Measurements from ENCODE around the gene ATM. TPM values are rescaled to one million over a fixed set of nuclear protein-coding genes. Genes with fewer than 3 reads are reported as not detected.

The ATM gene
- total RNA-seq, 1 experiment from 2014 or later = 72.5 TPM

DNA sequence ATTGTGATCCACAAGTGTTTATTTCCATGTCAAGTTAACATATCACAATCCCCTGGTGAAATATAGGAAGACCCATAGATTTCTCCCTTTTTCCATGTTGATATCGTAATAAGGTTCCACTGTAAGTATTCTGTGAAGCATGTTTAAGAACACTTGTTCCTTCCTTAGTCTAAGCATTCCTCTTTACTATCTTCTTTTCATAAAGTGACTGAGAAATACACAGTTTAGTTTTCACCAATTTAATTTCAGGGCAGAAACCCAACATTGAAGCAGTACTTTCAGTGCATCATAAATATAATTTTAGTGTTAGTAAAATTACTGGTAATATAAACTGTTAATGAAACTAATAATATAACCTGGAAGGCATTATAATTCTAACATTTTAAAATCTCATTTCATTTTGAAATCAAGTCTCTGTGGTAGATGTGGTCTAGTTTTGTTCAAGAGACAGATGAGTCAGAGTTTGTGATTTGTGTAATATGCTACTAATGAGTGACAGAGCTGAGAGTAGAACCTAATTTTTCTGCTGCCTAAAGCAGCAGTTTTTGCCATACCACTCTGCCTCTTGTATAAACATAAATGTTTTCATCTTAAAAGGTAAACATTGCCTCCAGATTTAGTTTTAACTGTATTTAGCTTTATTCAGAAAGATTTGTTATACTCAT, 79.4 kb downstream of the ATM start:
- Histone ChIP-seq H3K36me3 (ENCODE audit: insufficient read depth, low read length, poor library complexity, severe bottlenecking) (peaks cover 38% of the 10 kb centered on the region), H3K4me1 (ENCODE audit: insufficient read depth, low read length, poor library complexity, severe bottlenecking) (no peaks in the 10 kb centered on the region), H3K9me3 (ENCODE audit: low read depth, low read length, poor library complexity, severe bottlenecking) (no peaks in the 10 kb centered on the region), H3K27me3 (replicated peaks; ENCODE audit: insufficient read depth, low read depth, low read length, poor library complexity) (no peaks in the 10 kb centered on the region), H3K27ac (ENCODE audit: low read depth, low read length, poor library complexity, severe bottlenecking) (no peak overlapping the region), H3K4me3 (ENCODE audit: low read depth, low read length, poor library complexity, severe bottlenecking) (no peak overlapping the region)
- CTCF ChIA-PET = no interaction called here
- intact Hi-C loops (cut with micrococcal nuclease; ENCODE audit: unreplicated experiment) = no loop called here
- no peak for DNase-seq (ENCODE audit: low spot score)
- POLR2A ChIA-PET (ENCODE audit: low non-redundant PET) = no interaction called here
- no TSS peak for BruUV-seq (replicated peaks)
- TF ChIP-seq EZH2 (IDR thresholded peaks at IDR 0.05; ENCODE audit: borderline replicate concordance, low read depth, low read length, poor library complexity, severe bottlenecking) = no peak
- TF ChIP-seq, protein P1, sequence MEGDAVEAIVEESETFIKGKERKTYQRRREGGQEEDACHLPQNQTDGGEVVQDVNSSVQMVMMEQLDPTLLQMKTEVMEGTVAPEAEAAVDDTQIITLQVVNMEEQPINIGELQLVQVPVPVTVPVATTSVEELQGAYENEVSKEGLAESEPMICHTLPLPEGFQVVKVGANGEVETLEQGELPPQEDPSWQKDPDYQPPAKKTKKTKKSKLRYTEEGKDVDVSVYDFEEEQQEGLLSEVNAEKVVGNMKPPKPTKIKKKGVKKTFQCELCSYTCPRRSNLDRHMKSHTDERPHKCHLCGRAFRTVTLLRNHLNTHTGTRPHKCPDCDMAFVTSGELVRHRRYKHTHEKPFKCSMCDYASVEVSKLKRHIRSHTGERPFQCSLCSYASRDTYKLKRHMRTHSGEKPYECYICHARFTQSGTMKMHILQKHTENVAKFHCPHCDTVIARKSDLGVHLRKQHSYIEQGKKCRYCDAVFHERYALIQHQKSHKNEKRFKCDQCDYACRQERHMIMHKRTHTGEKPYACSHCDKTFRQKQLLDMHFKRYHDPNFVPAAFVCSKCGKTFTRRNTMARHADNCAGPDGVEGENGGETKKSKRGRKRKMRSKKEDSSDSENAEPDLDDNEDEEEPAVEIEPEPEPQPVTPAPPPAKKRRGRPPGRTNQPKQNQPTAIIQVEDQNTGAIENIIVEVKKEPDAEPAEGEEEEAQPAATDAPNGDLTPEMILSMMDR (conservative IDR thresholded peaks at IDR 0.05; ENCODE audit: low read depth, low read length) = no peak

DNA sequence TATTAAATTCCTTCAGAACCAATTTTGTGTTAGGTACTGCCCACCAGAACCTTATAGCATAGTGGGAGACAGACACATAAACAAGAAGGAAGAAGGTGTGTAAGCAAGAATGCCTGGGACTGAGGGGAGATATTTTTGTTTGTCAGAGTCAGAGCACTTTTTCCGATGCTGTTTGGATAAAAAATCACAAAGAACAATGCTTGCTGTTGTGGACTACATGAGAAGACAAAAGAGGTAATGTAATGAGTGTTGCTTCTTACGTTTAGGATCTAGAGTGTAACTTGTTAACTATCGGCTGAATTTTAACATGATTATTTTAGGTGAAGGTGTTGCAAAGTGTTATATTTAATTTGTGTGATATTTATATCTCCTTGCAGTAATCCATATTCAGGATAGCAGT, 84.9 kb downstream of the ATM start:
- Histone ChIP-seq H3K27ac (ENCODE audit: low read depth, low read length, poor library complexity, severe bottlenecking) (no peak overlapping the region), H3K36me3 (ENCODE audit: insufficient read depth, low read length, poor library complexity, severe bottlenecking) (peaks cover 16% of the 10 kb centered on the region), H3K9me3 (ENCODE audit: low read depth, low read length, poor library complexity, severe bottlenecking) (no peaks in the 10 kb centered on the region), H3K4me1 (ENCODE audit: insufficient read depth, low read length, poor library complexity, severe bottlenecking) (no peaks in the 10 kb centered on the region), H3K4me3 (ENCODE audit: low read depth, low read length, poor library complexity, severe bottlenecking) (no peak overlapping the region), H3K27me3 (replicated peaks; ENCODE audit: insufficient read depth, low read depth, low read length, poor library complexity) (no peaks in the 10 kb centered on the region)
- POLR2A ChIA-PET (ENCODE audit: low non-redundant PET) = no interaction called here
- TF ChIP-seq, protein P1 (conservative IDR thresholded peaks at IDR 0.05; ENCODE audit: low read depth, low read length) = no peak
- no peak for TF ChIP-seq EZH2 (IDR thresholded peaks at IDR 0.05; ENCODE audit: borderline replicate concordance, low read depth, low read length, poor library complexity, severe bottlenecking)
- CTCF ChIA-PET = no interaction called here
- intact Hi-C loops (cut with micrococcal nuclease; ENCODE audit: unreplicated experiment) = no loop called here
- DNase-seq (ENCODE audit: low spot score) = no peak
- no TSS peak for BruUV-seq (replicated peaks)

DNA sequence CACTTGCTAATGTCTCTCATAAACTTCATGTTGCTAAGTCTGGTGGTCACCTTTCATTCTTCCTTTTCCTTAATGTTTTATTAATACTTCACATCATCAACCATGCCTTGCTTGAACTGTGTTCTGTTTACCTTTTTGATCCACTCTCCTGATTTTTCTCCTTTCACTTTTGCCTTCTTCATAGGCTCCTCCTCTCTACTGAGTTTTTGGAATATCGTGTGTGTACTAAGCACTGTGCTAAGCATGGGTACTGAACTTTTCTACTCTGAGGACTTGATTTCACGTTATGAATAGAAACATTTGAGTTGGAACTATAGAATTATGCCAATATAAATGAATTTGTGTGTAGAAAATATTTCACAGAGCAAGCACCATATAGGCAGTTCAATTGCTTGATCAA, 90.6 kb downstream of the ATM start:
- Histone ChIP-seq H3K27ac (ENCODE audit: low read depth, low read length, poor library complexity, severe bottlenecking) (no peak overlapping the region), H3K4me1 (ENCODE audit: insufficient read depth, low read length, poor library complexity, severe bottlenecking) (no peaks in the 10 kb centered on the region), H3K36me3 (ENCODE audit: insufficient read depth, low read length, poor library complexity, severe bottlenecking) (peaks cover 12% of the 10 kb centered on the region), H3K9me3 (ENCODE audit: low read depth, low read length, poor library complexity, severe bottlenecking) (no peaks in the 10 kb centered on the region), H3K27me3 (replicated peaks; ENCODE audit: insufficient read depth, low read depth, low read length, poor library complexity) (no peaks in the 10 kb centered on the region), H3K4me3 (ENCODE audit: low read depth, low read length, poor library complexity, severe bottlenecking) (no peak overlapping the region)
- ChIA-PET CTCF (no interaction called here), POLR2A (ENCODE audit: low non-redundant PET) (no interaction called here)
- no peak for TF ChIP-seq EZH2 (IDR thresholded peaks at IDR 0.05; ENCODE audit: borderline replicate concordance, low read depth, low read length, poor library complexity, severe bottlenecking)
- TF ChIP-seq, protein P1 (conservative IDR thresholded peaks at IDR 0.05; ENCODE audit: low read depth, low read length) = no peak
- no TSS peak for BruUV-seq (replicated peaks)
- DNase-seq (ENCODE audit: low spot score) = no peak
- intact Hi-C loops (cut with micrococcal nuclease; ENCODE audit: unreplicated experiment) = no loop called here

Data from A673 (cell line).